Transverse colon (tissue), 4 donors: ENCODE data around the gene CCNQ. TPM values are rescaled to one million over a fixed set of nuclear protein-coding genes. Genes with fewer than 3 reads are reported as not detected.

Source experiments
- DNase-seq: peaks from one replicate; pipeline ENCODE4 v3.0.0-alpha.2; 2019
- H3K27ac ChIP-seq, 4 donors: fragments of 200-600 bp; sonication (generic); 2 replicates each; pipeline ENCODE4 v1.5.1; 2016 to 2018; ENCODE audit warnings: inconsistent platforms in 4 of 4
- H3K27me3 ChIP-seq: fragments of 200-600 bp; sonication (generic); 2 replicates; pipeline ENCODE4 v1.5.1; 2017; ENCODE audit warnings: inconsistent platforms
- H3K36me3 ChIP-seq, 4 donors: fragments of 200-600 bp; sonication (generic); 2 replicates each; pipeline ENCODE4 v1.5.1; 2017 to 2019; ENCODE audit warnings: inconsistent platforms in 4 of 4
- H3K4me1 ChIP-seq, 4 donors: fragments of 200-600 bp; sonication (generic); 2 replicates each; pipeline ENCODE4 v1.5.1; 2017 to 2020; ENCODE audit warnings: inconsistent platforms in 4 of 4
- H3K4me3 ChIP-seq, 4 donors: fragments of 200-600 bp; sonication (generic); 1 replicate in 1 of 4; 2 replicates in 3 of 4; pipeline versions ENCODE4 v1.5.1 to v1.6.1; 2017 to 2019; ENCODE audit warnings: inconsistent platforms in 4 of 4
- H3K9me3 ChIP-seq, 2 donors: fragments of 200-600 bp; sonication (generic); 2 replicates each; pipeline ENCODE4 v1.5.1; 2017 to 2019; ENCODE audit warnings: inconsistent platforms in 2 of 2
- CTCF ChIP-seq, 5 experiments: fragments of 200-600 bp in 3 of 5; fragments of 450-650 bp in 2 of 5; sonication (generic) in 3 of 5; IDR thresholded peaks; 1 replicate in 2 of 5; 2 replicates in 3 of 5; pipeline ENCODE4 v1.5.1; 2016 to 2017; ENCODE audit warnings: antibody characterized with exemption in 5 of 5, inconsistent platforms in 3 of 5, mild to moderate bottlenecking in 2 of 5, moderate library complexity in 1 of 5
- EP300 ChIP-seq: sonication (generic); formaldehyde crosslinking; IDR thresholded peaks from one replicate; pipeline ENCODE4 v1.6.1; 2017; ENCODE audit warnings: antibody characterized with exemption, low read depth
- POLR2A ChIP-seq: fragments of 450-650 bp; IDR thresholded peaks from one replicate; pipeline ENCODE4 v1.6.1; 2016; ENCODE audit warnings: antibody characterized with exemption, mild to moderate bottlenecking, moderate library complexity
- POLR2AphosphoS5 ChIP-seq, 3 donors: sonication (generic); formaldehyde crosslinking; IDR thresholded peaks; one replicate each; pipeline ENCODE4 v1.6.1; 2016; ENCODE audit warnings: antibody characterized with exemption in 3 of 3
- WGBS, 2 donors: methylation state at CpG; one replicate each; pipeline ENCODE4 v1.1.5; 2018; ENCODE audit warnings: low coverage in 1 of 2; 5-methylcytosine and 5-hydroxymethylcytosine counted together
- in situ Hi-C, 4 donors: fragments of 200-750 bp; cut with MboI; loops; one replicate each; pipeline versions ENCODE4 v1.15.0 to v1.15.1; 2017; ENCODE audit warnings: low sequenced_read_pairs in 3 of 4, low pct_ligation_motif_present in 1 of 4, low pct_unique_long_range_greater_than_20kb in 1 of 4
- intact Hi-C: fragments of 100-400 bp; cut with DNase I; formaldehyde crosslinking; loops from one replicate; pipeline ENCODE4 v1.15.1; 2023; ENCODE audit warnings: low total_unique reads
- total RNA-seq, 4 donors: library from RNA; depleted of rRNA; stranded (reverse); fragments of >200 nt; gene quantifications; one replicate each; pipeline ENCODE4 v1.1.0, GENCODE V29; 2016

Gene CCNQ
- total RNA-seq, 4 donors from 2014 or later = 5.2 to 32.5 (median 26.8) TPM

GRCh38 chrX:153562546-153562945, 36.4 kb downstream of the CCNQ start:
- TF ChIP-seq POLR2AphosphoS5 (IDR thresholded peaks at IDR 0.05) (no peak), EP300 (no peak), CTCF (IDR thresholded peaks at IDR 0.05) (no peak), POLR2A (no peak)
- 91% methylated on average over 9 of the region's 9 CpGs; no CpG with 5 or more reads in 1 of the 2 donors for WGBS, 2 donors
- no peaks in the 10 kb centered on the region for H3K4me1 ChIP-seq
- no peaks in the 10 kb centered on the region for H3K27me3 ChIP-seq
- no peak for DNase-seq
- in situ Hi-C loops (loop anchor here in 1 of 4 donors (25.0 kb wide), 1 partner anchor 100 kb away; the partner anchor contains the start of gene PNCK), intact Hi-C loops (no loop called here)
- H3K27ac ChIP-seq = no peak overlapping the region
- no peaks in the 10 kb centered on the region for H3K9me3 ChIP-seq
- no peaks in the 10 kb centered on the region for H3K36me3 ChIP-seq
- H3K4me3 ChIP-seq = no peak overlapping the region

GRCh38 chrX:153561337-153561736, 37.6 kb downstream of the CCNQ start:
- 77% methylated on average over 7 of the region's 7 CpGs; no CpG with 5 or more reads in 1 of the 2 donors for WGBS, 2 donors
- Histone ChIP-seq H3K36me3 (no peaks in the 10 kb centered on the region), H3K27me3 (no peaks in the 10 kb centered on the region), H3K4me1 (no peaks in the 10 kb centered on the region), H3K9me3 (no peaks in the 10 kb centered on the region), H3K27ac (no peak overlapping the region), H3K4me3 (no peak overlapping the region)
- DNase-seq = no peak
- in situ Hi-C loops (loop anchor here in 1 of 4 donors (25.0 kb wide), 1 partner anchor 101 kb away; the partner anchor contains the start of gene PNCK), intact Hi-C loops (no loop called here)
- TF ChIP-seq CTCF (IDR thresholded peaks at IDR 0.05) (no peak), POLR2AphosphoS5 (IDR thresholded peaks at IDR 0.05) (no peak), EP300 (no peak), POLR2A (no peak)

GRCh38 chrX:153560466-153560865, 38.5 kb downstream of the CCNQ start:
- Histone ChIP-seq H3K9me3 (no peaks in the 10 kb centered on the region), H3K4me1 (no peaks in the 10 kb centered on the region), H3K27me3 (no peaks in the 10 kb centered on the region), H3K4me3 (no peak overlapping the region), H3K27ac (no peak overlapping the region), H3K36me3 (no peaks in the 10 kb centered on the region)
- 88% methylated on average over 22 of the region's 22 CpGs; no CpG with 5 or more reads in 1 of the 2 donors for WGBS, 2 donors
- intact Hi-C loops = no loop called here
- TF ChIP-seq POLR2A (no peak), CTCF (IDR thresholded peaks at IDR 0.05) (no peak), POLR2AphosphoS5 (IDR thresholded peaks at IDR 0.05) (no peak), EP300 (no peak)
- in situ Hi-C loops = loop anchor here in 1 of 4 donors (25.0 kb wide), 1 partner anchor 102 kb away; the partner anchor contains the start of gene PNCK
- no peak for DNase-seq

- no peak for TF ChIP-seq POLR2A
- TF ChIP-seq CTCF (IDR thresholded peaks at IDR 0.05) = no peak
- no peak for TF ChIP-seq POLR2AphosphoS5 (IDR thresholded peaks at IDR 0.05)
- no peak for TF ChIP-seq EP300
- Histone ChIP-seq H3K36me3 (no peaks in the 10 kb centered on the region), H3K27me3 (peaks cover 2% of the 10 kb centered on the region), H3K4me1 (no peaks in the 10 kb centered on the region), H3K9me3 (no peaks in the 10 kb centered on the region), H3K27ac (no peak overlapping the region), H3K4me3 (no peak overlapping the region)
- 81% methylated on average over 8 of the region's 9 CpGs; no CpG with 5 or more reads in 1 of the 2 donors for WGBS, 2 donors
- no peak for DNase-seq
- intact Hi-C loops = loop anchor here (10.0 kb wide), 1 partner anchor 95 kb away; no protein-coding TSS in a partner anchor
- in situ Hi-C loops = loop anchor here in 3 of 4 donors (10.0 to 25.0 kb wide), 3 partner anchors 95 to 105 kb away; partner anchors contain the start of gene PNCK (in 1 of the 3)
These were observed 38.9 kb downstream of the CCNQ start for GRCh38 chrX:153560000-153560399.
